Fibroblast of lung (primary cell): ENCODE results near the gene COL5A2. TPM values are rescaled to one million over a fixed set of nuclear protein-coding genes. Genes with fewer than 3 reads are reported as not detected.

ENCODE experiments used
- DNase-seq, 2 donors: peaks; one replicate each; pipeline versions ENCODE4 v3.0.0 to v3.0.0-alpha.2; 2010; ENCODE audit warnings: low read depth in 2 of 2
- H2AFZ ChIP-seq: 2 replicates; pipeline ENCODE4 v1.5.1; 2012; ENCODE audit warnings: low read length, control low read depth, inconsistent platforms
- H3K27ac ChIP-seq: 2 replicates; pipeline ENCODE4 v1.5.1; 2011; ENCODE audit warnings: low read length, control low read depth; ENCODE audit not compliant: insufficient read depth
- H3K27me3 ChIP-seq: 2 replicates; pipeline ENCODE4 v1.5.1; 2011; ENCODE audit warnings: mild to moderate bottlenecking, low read length; ENCODE audit not compliant: control insufficient read depth, insufficient read depth
- H3K36me3 ChIP-seq: 2 replicates; pipeline ENCODE4 v1.5.1; 2011; ENCODE audit warnings: low read length; ENCODE audit not compliant: control insufficient read depth, insufficient read depth
- H3K4me1 ChIP-seq: 2 replicates; pipeline ENCODE4 v1.5.1; 2011; ENCODE audit warnings: low read length; ENCODE audit not compliant: control insufficient read depth, insufficient read depth; ENCODE audit errors: extremely low read depth
- H3K4me2 ChIP-seq: 2 replicates; pipeline ENCODE4 v1.5.1; 2011; ENCODE audit warnings: low read length, control low read depth; ENCODE audit not compliant: insufficient read depth; ENCODE audit errors: extremely low read depth
- H3K4me3 ChIP-seq, 4 experiments: fragments of 200-600 bp in 1 of 4; sonication (generic) in 1 of 4; replicated peaks in 1 of 4; 2 replicates each; pipeline ENCODE4 v1.5.1; 2011 to 2016; ENCODE audit warnings: low read length in 4 of 4, low read depth in 3 of 4, mild to moderate bottlenecking in 3 of 4, control low read depth in 2 of 4, inconsistent platforms in 1 of 4, mixed read lengths in 1 of 4; ENCODE audit not compliant: insufficient read depth in 1 of 4; ENCODE audit errors: control extremely low read depth in 1 of 4
- H3K79me2 ChIP-seq: 2 replicates; pipeline ENCODE4 v1.5.1; 2012; ENCODE audit warnings: mild to moderate bottlenecking, low read length, inconsistent platforms; ENCODE audit not compliant: control insufficient read depth, insufficient read depth
- H3K9ac ChIP-seq: 2 replicates; pipeline ENCODE4 v1.5.1; 2011; ENCODE audit warnings: mild to moderate bottlenecking, low read length, control low read depth; ENCODE audit not compliant: insufficient read depth
- H3K9me3 ChIP-seq: 2 replicates; pipeline ENCODE4 v1.5.1; 2012; ENCODE audit warnings: low read depth, low read length; ENCODE audit not compliant: control insufficient read depth, insufficient read depth
- H4K20me1 ChIP-seq: 2 replicates; pipeline ENCODE4 v1.5.1; 2011; ENCODE audit warnings: low read length; ENCODE audit not compliant: control insufficient read depth, insufficient read depth; ENCODE audit errors: extremely low read depth
- EZH2 ChIP-seq: IDR thresholded peaks from 2 replicates; pipeline ENCODE4 v1.5.1; 2012; ENCODE audit warnings: low read length, control low read depth, mild to moderate bottlenecking; ENCODE audit errors: missing control alignments
- polyA plus RNA-seq, 2 donors: library from polyadenylated mRNA; depleted of rRNA in 1 of 2; stranded (reverse) in 1 of 2; unstranded in 1 of 2; fragments of >200 nt; gene quantifications; 2 replicates each; pipeline ENCODE4 v1.2.1, GENCODE V29; 2011 to 2012; ENCODE audit warnings: missing spikeins in 1 of 2
- total RNA-seq: library from RNA; depleted of rRNA; stranded (reverse); fragments of >200 nt; gene quantifications from 2 replicates; pipeline ENCODE4 v1.2.1, GENCODE V29; 2014
- TF ChIP-seq, protein P1 (sequence below), 2 donors: IDR thresholded peaks in 1 of 2; conservative IDR thresholded peaks in 1 of 2; 1 replicate in 1 of 2; 2 replicates in 1 of 2; pipeline ENCODE4 v1.5.1; 2011 to 2012; ENCODE audit warnings: low read length in 2 of 2, control low read depth in 1 of 2, inconsistent platforms in 1 of 2, low read depth in 1 of 2, mild to moderate bottlenecking in 1 of 2

COL5A2 gene
- total and polyA plus RNA-seq, 2 donors (not counting 1 experiment from before 2014, with no cell fraction given), result 253 to 353 TPM

DNA sequence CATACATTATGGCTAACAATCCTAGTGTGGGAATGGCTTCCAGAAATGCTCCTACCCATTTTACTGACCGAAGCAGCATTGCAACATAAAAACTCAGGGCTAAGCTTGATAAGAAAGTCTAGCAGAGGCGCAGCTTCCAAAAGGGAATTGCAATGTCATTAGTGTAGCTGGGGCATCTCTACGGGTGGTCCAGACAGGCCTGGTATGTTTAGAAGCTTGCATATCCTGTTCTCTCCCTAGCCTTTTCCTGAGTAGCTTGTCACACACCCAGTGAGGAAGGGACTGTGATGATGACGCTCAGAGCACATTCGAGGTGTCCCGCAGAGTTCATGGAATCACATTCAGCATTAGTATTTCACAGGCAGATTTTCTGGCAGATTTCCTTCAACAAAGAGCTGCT, 38.0 kb upstream of the COL5A2 start:
- peaks cover 6% of the 10 kb centered on the region for H3K4me1 ChIP-seq
- H2AFZ ChIP-seq, result peak overlapping the region; percentile 15
- H3K9me3 ChIP-seq, result no peaks in the 10 kb centered on the region
- H4K20me1 ChIP-seq, result no peaks in the 10 kb centered on the region
- no peak for TF ChIP-seq EZH2
- TF ChIP-seq, protein P1, sequence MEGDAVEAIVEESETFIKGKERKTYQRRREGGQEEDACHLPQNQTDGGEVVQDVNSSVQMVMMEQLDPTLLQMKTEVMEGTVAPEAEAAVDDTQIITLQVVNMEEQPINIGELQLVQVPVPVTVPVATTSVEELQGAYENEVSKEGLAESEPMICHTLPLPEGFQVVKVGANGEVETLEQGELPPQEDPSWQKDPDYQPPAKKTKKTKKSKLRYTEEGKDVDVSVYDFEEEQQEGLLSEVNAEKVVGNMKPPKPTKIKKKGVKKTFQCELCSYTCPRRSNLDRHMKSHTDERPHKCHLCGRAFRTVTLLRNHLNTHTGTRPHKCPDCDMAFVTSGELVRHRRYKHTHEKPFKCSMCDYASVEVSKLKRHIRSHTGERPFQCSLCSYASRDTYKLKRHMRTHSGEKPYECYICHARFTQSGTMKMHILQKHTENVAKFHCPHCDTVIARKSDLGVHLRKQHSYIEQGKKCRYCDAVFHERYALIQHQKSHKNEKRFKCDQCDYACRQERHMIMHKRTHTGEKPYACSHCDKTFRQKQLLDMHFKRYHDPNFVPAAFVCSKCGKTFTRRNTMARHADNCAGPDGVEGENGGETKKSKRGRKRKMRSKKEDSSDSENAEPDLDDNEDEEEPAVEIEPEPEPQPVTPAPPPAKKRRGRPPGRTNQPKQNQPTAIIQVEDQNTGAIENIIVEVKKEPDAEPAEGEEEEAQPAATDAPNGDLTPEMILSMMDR (conservative IDR thresholded peaks at IDR 0.05 in 1 of 2, IDR thresholded peaks at IDR 0.05 in 1 of 2; ENCODE audit: low read depth in 1 of 2, low read length in 2 of 2), result no peak
- no peaks in the 10 kb centered on the region for H3K79me2 ChIP-seq
- H3K4me2 ChIP-seq, result no peak overlapping the region
- H3K36me3 ChIP-seq, result no peaks in the 10 kb centered on the region
- peak; percentile 72 to 85 for DNase-seq
- H3K4me3 ChIP-seq, result no peak overlapping the region
- no peaks in the 10 kb centered on the region for H3K27me3 ChIP-seq
- H3K27ac ChIP-seq, result no peak overlapping the region
- no peak overlapping the region for H3K9ac ChIP-seq

DNA sequence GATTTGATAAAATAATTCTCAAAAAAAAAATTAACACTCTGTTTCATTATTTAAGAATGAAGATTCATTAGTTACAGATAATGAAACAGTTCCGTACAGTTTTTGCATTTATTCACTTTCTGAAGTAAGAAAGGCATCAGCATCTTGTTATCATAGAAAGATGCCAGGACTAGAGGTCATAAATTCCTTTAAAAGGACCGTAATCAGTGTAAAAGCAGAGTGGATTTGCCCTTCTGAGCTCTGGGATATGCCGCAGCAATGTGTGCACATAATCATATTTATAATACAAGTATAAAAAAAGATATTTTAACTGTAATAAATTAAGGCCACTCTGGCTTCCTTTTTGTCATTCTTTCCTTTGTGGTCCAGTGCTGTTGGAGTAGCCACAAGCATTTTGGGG, 37.5 kb upstream of the COL5A2 start:
- Histone ChIP-seq H3K36me3 (no peaks in the 10 kb centered on the region), H3K4me2 (no peak overlapping the region), H3K9me3 (no peaks in the 10 kb centered on the region), H2AFZ (peak overlapping the region; percentile 15), H4K20me1 (no peaks in the 10 kb centered on the region), H3K4me3 (no peak overlapping the region), H3K79me2 (no peaks in the 10 kb centered on the region), H3K9ac (no peak overlapping the region), H3K27ac (no peak overlapping the region), H3K27me3 (no peaks in the 10 kb centered on the region), H3K4me1 (peaks cover 1% of the 10 kb centered on the region)
- DNase-seq, result no peak
- TF ChIP-seq EZH2, result no peak
- TF ChIP-seq, protein P1 (conservative IDR thresholded peaks at IDR 0.05 in 1 of 2, IDR thresholded peaks at IDR 0.05 in 1 of 2; ENCODE audit: low read depth in 1 of 2, low read length in 2 of 2), result no peak

DNA sequence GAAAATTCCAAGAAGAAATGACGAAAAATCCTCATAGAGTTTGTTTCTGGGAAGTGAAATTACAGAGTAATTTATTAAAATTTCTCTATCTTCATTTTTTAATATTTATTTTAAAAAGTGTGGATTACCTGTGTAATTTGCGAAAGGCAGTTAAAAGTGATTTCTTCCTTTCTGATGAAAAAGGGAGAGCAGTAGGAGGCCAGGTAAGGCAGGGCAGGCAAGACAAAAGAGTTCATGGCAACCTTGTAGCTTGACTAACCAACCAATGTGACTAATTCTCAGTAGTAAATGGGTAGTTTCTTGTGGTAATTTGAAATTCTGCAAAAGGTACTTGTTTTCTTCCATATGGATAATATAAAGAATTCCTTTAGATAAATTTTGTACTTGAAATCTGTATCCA, 34.9 kb upstream of the COL5A2 start:
- Histone ChIP-seq H3K4me2 (no peak overlapping the region), H4K20me1 (no peaks in the 10 kb centered on the region), H3K79me2 (no peaks in the 10 kb centered on the region), H3K9ac (no peak overlapping the region), H3K9me3 (no peaks in the 10 kb centered on the region), H3K4me1 (no peaks in the 10 kb centered on the region), H3K36me3 (no peaks in the 10 kb centered on the region), H2AFZ (no peak overlapping the region), H3K27me3 (no peaks in the 10 kb centered on the region), H3K4me3 (no peak overlapping the region), H3K27ac (no peak overlapping the region)
- no peak for DNase-seq
- TF ChIP-seq, protein P1 (conservative IDR thresholded peaks at IDR 0.05 in 1 of 2, IDR thresholded peaks at IDR 0.05 in 1 of 2; ENCODE audit: low read depth in 1 of 2, low read length in 2 of 2), result no peak
- TF ChIP-seq EZH2, result no peak
